ENCODE measurements around the gene MARK3.
A peak's percentile ranks its signal among the peaks of the same experiment; 100 is the strongest.
"Not testable (repeated sequence)": the region's sequence is repeated elsewhere in the genome, so short reads cannot be mapped to it uniquely, and the experiment has no call there.

MARK3 gene

DNA sequence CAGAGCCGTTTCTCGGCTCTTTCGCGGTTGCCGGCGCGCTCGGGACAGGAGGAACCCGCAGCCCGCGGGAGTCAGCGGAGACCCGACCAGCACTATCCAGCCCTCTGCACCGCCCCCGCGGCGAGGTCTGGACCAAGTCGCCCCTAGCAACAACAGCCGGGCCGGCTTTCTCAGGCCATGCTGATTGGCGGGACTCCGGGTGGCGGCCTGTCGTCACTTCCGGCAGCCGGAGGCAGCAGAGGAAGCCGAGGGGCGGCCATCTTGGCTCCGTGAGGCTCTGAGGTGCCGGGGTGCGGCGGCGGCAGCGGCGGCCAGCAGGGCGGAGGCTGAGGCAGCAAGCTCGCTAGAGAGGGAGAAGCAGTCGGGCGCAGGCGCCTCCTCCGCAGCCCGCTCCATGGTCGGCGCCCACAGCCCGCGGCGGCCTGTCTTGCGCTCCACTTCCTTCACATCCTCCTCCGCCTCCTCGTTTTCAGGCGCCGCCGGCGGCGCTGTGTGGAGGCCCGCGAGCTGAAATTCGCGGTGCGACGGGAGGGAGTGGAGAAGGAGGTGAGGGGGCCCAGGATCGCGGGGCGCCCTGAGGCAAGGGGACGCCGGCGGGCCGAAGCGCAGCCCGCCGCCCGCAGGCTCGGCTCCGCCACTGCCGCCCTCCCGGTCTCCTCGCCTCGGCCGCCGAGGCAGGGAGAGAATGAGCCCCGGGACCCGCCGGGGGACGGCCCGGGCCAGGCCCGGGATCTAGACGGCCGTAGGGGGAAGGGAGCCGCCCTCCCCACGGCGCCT lies at the start of gene MARK3:
TSS of gene MARK3 (plus strand) at position 264 of the 777 bp plus-strand sequence. CDS start 615 bp downstream, outside the sequence.
- peak; percentile 94 for DNase-seq (ENCODE audit: low spot score)

DNA sequence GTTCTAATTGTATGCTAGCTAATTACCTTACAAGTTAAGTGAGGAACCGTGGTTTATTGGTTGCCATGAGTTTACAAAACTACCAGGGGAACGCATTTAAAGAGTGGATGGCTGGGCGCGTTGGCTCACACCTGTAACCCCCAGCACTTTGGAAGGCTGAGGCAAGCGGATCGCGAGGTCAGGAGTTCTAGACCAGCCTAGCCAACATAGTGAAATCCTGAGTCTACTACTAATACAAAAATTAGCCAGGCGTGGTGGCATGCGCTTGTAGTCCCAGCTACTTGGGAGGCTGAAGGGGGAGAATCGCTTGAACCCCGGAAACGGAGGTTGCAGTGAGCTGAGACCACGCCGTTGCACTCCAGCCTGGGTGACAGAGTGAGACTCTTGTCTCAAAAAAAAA lies 49.0 kb upstream of the MARK3 start:
- no peak for DNase-seq (ENCODE audit: low spot score)

DNA sequence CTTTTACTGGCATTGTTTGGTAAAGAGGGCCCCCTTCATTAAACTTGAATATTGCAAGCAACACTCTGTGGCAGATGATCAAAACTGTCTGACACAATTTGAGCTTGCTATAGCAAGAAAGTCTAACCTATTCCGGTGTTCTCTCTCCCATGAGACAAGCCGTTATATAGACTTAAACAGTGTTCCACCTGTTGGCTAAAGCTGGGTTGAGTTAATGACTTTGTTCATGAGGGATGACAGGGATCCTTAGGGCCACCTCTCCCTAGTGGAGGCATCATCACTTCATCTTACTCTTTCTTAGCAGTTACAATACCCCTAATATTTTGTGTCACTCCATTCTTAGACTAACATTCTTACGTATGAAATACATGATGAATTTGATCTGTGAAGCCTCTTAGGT lies 47.4 kb upstream of the MARK3 start:
- no peak for DNase-seq (ENCODE audit: low spot score)

DNA sequence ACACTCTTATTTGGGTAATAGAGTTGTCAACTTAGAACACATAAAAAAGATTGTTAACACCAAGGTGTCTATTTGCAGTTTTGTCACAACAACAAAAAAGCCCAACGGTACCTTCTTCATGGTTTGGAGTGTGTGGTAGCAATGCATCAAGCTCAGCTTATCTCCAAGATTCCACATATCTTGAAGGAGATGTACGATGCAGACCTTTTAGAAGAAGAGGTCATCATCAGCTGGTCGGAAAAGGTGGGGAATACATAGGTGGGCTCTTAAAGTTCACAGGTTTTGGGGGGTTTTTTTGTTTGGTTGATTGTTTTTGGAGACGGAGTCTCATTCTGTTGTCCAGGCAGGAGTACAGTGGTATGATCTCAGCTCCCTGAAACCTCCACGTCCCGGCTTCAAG lies 45.7 kb upstream of the MARK3 start:
- no peak for DNase-seq (ENCODE audit: low spot score)

DNA sequence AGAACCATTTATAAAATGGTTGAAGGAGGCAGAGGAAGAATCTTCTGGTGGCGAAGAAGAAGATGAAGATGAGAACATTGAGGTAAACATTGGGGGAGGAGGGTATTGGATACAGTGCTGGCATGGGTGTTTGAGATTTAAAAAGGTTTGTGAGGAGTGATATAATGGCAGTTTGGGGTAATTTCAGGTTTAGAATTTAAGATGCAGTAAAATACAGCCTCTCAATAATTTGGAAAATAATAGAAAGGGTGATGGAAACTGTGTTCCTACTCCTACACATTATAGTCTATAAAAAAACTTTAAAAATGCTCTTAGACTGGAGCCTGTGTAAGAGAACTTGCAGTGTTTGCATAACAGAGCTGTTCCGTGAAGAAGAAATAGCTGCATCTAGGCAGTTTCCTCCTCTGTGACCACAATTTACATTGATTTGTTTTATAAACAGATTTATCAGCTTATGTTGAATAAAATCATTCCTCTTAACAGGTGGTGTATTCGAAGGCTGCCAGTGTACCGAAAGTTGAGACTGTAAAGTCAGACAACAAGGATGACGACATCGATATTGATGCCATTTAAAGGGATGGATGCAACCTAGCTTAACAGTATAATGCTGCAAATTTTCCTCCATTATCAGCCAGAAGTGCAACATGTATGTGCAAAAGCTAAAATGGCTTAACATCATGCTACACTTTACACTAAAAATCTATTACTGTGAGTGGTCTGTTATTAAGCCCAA lies 44.6 kb upstream of the MARK3 start:
- DNase-seq (ENCODE audit: low spot score): no peak

DNA sequence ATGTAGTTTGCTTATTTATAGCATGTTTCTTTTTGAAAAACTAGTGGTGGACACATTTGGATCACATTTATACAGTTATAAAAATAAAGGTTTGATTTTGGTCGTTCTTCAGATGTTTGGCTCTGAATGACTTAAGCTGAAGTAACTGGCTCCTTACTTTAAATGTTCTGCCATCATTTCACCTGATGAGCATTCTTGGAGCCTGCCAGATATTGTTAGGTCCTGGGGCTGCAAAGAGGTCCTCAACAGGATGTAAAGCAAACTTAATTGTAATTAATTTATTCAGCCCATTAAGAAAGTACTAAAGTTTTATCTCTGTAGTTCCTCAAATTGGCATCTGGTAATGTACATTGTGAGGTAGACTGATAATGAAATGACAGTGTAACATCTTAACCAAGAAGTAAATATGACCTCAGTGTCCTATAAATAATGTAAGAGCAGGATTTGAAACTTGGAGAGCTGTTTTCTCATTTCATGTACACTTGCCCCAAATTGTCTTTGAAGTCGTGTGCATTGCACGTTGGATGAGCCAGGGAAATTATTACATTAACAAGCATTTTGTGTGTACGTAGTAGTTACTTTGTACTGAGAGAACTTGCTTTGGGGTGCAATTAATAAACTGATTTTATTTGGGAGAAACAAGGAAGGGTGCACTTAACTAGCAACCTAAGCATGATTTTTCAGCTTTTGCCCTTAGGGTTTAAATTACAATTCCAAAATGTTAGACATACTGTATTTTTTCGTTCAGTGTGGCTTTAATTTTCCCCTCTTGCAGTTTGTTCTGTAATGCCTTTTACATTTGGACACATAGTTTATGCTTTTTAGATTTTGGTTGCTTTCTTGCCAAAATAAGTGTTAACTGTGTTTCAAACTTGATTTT lies 43.7 kb upstream of the MARK3 start:
- no peak for DNase-seq (ENCODE audit: low spot score)

DNA sequence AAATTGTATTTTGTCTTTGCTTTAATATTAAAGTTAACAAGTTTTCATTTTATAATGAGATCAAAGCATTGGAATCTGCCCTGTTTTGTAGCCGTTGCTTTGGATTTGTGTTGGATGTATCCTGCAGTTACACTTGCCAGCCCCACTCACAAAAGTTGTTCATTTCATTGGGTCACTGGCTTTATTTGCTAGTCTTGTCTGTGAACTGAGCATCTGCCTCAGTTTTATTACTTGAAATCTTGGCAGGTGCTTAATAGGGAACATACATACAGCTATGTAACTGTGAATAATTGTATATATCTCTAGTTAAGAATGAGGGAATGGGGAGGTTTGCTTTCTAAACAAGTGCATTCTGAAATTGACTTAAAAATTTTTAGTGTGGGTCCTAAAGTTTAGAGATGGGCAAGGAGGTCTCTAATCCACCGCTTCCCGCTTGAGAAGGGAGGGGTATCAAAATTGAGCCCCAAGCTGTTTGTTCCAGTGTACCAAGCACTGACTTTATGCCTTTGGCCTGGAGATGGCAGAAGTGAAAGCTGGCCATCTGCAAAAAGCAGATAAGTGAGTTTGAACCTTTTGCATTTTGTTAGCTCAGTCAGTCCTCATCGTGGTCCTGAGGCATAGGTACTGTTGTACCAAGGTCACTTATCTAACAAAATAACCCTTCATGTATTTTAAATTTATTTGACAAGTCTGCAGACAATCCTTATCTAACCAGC lies 41.9 kb upstream of the MARK3 start:
- no peak for DNase-seq (ENCODE audit: low spot score)

DNA sequence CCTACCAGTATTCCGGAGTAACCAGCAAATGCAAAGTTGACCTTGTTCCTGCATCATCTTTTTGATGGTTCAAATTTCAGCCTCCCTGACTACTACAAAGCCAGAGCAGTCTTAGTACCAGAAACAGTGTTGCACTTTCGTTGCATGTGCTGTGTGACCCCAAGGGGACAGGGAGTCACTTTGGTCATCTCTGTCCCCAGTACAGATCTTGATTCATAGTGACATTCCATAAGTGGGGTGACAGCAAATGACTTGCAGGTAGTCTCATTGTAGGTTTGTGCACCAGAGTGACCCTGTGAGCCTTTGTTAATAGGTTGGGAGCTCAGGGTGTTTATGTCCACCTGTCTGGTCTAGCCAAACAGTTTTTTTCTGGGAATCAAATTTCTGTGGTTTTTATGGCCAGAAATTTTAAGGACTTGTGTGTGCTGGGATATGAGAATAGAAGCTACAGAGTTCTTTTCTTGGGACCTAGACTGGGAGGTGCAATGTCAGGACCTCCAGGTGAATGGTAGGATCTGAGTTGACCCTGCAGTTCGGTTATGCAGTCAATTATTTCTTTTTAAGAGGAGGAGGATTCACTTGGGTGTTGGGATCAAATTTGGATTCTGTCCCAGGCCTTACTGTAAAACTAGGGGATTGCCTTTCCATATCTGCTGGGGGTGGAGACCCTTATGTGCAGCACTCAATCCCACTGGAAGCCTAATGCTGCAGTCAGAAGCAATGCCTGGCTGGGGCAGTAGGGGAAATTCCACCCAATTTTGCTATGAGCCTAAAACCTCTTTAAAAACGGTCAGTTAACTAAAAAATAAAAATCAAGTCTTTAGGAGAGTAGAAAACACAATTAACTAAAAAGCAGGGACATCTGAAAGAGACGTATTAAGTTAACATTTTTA lies 41.1 kb upstream of the MARK3 start:
- no peak for DNase-seq (ENCODE audit: low spot score)

DNA sequence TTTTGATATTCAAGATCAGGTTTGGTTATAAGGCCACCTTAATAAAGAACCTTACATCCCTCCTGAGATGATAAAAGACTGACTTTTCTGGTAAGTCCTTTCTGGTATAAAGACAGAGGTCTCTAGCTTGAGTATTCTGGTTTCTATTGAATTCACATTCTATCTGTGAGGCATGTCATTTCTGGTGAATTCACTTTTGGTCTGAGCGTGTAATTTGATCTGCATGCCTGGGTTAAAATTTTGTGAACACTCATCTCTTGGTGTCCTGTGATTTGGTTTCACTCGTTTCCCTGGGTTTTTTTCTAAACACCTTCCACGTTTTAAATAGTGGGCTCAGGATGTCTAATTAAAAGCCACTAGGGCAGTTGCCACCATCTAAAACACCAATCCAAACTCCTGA lies 38.9 kb upstream of the MARK3 start:
- DNase-seq (ENCODE audit: low spot score): no peak

DNA sequence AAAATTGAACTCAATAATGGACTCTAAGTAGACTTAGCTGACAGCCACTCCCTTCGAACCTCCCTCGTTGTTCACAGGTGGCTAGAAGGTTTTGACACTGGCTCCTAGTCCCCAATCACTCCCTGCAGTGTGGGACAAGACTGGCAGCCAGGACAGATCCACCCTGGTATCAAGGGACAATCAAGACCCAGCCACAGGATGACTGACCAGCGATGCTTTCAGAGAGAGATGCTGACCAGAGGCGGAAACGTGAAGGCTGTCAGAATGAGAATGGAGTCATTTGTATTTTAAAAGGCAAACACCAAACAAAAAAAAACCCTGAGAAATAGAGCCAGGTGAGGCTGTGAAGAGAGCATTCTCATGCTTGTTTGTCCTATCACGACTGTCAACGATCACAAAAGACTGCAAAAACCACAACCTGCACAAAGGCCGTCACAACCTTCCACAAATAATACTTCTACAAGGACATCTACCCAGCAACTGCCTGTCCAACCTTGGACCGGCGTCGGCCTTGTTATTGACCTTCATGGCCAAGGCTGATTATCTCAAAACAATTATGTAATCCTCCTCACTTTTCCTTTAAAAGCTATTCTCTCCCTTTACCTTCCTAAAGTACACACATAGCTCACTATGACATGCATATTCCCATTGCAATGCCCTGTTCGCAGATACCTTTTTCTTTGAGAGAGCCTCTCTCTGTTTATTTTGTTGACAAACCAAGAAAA lies 38.0 kb upstream of the MARK3 start:
- DNase-seq (ENCODE audit: low spot score): no peak

DNA sequence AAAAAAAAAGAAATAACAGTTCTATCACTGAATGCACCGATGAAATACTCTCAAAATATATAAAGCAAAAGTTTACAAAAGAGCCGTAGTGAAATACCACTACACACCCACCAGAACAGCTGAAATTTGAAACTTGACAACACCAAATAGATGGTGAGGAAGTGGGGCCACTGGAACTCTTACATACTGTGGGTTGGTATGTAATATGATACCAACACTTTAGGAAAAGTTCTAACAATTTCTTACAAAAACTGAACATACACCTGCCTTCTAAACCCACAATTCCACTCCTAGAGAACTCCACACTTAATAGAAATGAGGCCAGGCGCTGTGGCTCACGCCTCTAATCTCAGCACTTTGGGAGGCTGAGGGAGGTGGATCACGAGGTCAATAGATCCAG lies 37.1 kb upstream of the MARK3 start:
- DNase-seq (ENCODE audit: low spot score): no peak

DNA sequence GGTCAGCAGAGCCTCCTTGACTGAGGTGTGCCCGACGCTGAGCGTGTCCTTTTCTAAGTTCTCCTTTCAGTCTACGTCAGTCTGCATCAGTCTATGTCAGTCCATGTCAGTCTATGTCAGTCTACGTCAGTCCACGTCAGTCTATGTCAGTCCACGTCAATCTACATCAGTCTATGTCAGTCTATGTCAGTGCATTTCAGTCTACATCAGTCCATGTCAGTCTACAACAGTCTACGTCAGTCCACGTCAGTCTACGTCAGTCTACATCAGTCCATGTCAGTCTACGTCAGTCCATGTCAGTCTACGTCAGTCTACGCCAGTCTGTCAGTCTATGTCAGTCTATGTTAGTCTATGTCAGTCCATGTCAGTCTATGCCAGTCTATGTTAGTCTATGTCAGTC lies 35.2 kb upstream of the MARK3 start:
- DNase-seq (ENCODE audit: low spot score): no peak

DNA sequence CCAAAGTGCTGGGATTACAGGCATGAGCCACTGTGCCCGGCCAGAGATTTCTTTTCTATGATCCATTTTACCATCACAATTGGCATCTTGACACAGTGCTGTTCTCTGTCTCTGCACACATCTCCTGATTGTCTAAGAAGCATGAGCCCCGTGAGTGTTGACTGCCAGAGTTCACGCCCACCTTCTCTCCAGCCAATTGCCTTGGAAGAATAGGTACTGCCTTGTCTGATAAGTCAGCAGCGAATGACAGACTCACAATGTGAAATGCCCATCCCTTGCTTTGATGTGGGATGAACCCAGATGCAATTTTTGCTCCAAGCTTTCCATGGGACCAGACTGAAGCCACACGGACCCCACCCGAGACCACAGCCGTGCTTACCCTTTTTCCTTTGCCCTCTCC lies 31.9 kb upstream of the MARK3 start:
- no peak for DNase-seq (ENCODE audit: low spot score)

DNA sequence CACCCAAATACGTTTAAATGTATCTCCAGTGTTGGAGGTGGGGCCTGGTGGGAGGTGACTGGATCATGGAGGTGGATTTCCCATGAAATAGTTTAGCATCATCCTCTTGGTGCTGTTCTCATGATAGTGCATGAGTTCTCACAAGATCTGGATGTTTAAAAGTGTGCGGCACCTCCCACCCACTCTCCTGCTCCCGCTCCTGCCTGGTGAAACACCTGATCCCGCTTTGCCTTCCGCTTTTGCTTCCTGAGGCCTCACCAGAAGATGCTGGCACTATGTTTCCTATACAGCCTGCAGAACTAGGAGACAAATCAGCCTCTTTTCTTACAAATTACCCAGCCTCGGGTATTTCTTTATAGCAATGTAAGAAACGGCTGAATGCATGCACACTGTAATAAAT lies 31.1 kb upstream of the MARK3 start:
- no peak for DNase-seq (ENCODE audit: low spot score)

DNA sequence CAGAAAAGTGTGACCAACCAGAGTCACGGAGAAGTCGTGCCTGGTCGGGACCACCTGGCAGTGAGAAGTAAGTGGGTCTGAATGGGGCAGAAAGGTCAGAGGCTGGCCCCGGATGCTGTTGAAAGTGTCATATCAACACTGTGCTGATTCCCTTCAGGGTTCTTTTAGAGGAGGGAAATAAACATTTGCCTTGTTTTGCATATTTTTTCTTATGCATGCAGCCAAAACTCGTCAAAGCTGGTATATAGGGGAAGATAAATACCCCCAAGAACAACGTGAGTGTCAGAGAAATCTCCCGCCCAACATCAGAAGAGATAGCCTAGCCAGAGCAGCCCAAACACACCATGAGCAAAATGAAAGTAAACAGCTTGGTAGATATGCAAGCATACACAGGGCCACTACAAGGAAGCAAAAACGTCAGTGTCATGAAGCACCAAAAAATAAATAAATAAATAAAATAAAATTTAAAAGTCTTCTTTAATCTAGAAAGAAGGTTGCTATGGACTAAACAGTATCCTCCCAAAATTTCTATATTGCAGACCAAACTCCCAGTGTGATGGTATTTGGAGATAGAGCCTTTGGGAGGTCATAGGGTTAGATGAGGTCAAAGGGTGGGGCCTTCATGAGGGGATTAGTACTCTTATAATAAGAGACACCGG lies 29.1 kb upstream of the MARK3 start:
- DNase-seq (ENCODE audit: low spot score): no peak

DNA sequence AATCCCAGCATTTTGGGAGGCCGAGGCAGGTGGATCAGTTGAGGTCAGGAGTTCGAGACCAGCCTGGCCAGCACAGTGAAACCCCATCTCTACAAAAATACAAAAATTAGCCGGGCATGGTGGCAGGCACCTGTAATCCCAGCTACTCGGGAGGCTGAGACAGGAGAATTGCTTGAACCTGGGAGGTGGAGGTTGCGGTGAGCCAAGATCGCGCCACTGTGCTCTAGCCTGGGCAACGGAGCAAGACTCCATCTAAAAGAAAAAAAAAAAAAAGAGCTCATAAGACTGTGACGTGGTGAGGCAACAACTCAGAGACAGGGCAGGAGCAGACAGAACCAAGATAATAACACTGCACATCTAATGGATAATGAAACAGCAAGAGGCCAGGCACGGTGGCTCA lies 27.7 kb upstream of the MARK3 start:
- DNase-seq (ENCODE audit: low spot score): not testable (repeated sequence)

DNA sequence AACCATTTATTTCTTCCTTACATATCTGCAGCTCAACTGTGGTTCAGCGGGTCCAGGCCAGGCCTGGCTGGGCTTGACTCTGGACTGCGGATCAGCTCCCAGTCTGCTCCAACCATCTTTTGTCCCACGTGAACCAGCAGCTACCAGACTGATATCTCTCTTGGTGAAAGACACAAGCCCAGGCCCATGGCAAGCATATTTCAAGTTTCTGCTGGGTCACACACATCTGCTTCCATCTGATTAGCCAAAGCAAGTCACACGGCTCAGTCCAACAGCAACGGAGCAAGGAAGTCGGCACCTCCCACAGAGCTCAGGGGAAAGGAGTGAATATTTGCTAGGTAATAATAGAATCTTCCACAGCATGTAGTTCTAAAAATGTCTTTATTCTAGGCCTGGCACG lies 24.7 kb upstream of the MARK3 start:
- no peak for DNase-seq (ENCODE audit: low spot score)

DNA sequence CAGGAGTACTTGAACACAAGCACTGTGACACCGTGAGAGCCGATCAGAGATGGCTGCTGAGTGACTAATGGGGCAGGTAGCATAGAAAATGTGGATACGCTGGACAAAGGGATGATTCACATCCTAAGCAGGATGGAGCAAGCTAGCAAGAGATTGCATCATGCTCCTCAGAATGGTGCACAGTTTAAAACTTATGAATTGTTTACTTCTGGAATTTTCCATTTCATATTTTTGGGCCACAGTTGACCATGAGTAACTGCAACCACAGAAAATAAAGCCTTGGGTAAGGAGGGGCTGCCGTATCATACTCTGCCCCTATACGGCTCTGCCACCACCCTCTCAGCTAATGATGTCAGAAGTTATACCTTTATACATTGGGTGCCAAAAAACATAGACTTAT lies 23.3 kb upstream of the MARK3 start:
- no peak for DNase-seq (ENCODE audit: low spot score)

DNA sequence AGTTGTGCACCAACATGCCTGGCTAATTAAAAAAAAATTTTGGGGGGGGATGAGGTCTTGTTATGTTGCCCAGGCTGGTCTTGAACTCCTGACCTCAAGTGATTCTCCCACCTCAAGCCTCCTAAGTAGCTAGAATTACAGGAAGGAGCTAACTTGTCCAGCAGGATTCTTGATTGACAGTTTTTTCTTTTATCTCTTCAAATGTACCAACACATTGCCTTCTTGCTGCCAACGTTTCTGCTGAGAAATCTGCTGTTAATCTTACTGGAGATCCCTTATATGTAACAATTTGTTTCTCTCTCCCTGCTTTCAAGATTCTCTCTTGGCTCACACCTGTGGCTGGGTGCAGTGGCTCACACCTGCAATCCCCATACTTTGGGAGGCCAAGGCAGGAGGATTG lies 22.4 kb upstream of the MARK3 start:
- no peak for DNase-seq (ENCODE audit: low spot score)

DNA sequence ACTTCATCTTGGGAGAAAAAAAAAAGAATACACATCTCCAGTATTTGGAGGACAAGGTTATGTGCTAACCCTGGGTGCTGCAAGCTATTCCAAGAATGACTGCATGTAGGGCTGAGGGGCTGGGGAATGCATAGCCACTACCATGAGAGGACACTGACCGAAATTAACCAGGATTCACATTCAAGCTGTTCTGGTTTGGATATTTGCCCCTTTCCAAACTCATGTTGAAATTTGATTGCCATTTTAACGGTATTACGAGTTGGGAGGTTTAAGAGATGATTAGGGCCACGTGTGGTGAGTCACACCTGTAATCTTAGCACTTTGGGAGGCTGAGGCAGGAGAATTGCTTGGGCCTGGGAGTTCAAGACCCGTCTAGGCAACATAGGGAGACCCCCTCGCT lies 18.5 kb upstream of the MARK3 start:
- no peak for DNase-seq (ENCODE audit: low spot score)
